GM23338 (cell line): ENCODE data around the gene LURAP1L.

Source experiments
- CREB1 ChIP-seq: fragments of 250-450 bp; sonication (Bioruptor Pico); IDR thresholded peaks from 2 replicates; pipeline ENCODE4 v1.5.0; 2020; ENCODE audit warnings: low read depth, mild to moderate bottlenecking, moderate library complexity
- ZNF114 ChIP-seq: fragments of 250-450 bp; sonication (Bioruptor Pico); IDR thresholded peaks from 2 replicates; pipeline ENCODE4 v1.5.0; 2020; ENCODE audit warnings: mild to moderate bottlenecking, moderate library complexity
- TF ChIP-seq, protein P1 (sequence below), 2 experiments: fragments of 200-600 bp in 1 of 2; sonication (generic) in 1 of 2; conservative IDR thresholded peaks; 2 replicates each; pipeline versions ENCODE4 v1.5.1 to v1.6.1; 2016 to 2017; ENCODE audit warnings: antibody characterized with exemption in 2 of 2, low read depth in 2 of 2, mild to moderate bottlenecking in 2 of 2, moderate library complexity in 1 of 2
- TF ChIP-seq, protein P2 (sequence below): IDR thresholded peaks from one replicate; pipeline ENCODE4 v1.6.1; 2018; ENCODE audit warnings: antibody characterized with exemption; ENCODE audit not compliant: unreplicated experiment
- TF ChIP-seq, protein P3 (sequence below): IDR thresholded peaks from 2 replicates; pipeline ENCODE4 v1.6.1; 2016; ENCODE audit warnings: antibody characterized with exemption

DNA sequence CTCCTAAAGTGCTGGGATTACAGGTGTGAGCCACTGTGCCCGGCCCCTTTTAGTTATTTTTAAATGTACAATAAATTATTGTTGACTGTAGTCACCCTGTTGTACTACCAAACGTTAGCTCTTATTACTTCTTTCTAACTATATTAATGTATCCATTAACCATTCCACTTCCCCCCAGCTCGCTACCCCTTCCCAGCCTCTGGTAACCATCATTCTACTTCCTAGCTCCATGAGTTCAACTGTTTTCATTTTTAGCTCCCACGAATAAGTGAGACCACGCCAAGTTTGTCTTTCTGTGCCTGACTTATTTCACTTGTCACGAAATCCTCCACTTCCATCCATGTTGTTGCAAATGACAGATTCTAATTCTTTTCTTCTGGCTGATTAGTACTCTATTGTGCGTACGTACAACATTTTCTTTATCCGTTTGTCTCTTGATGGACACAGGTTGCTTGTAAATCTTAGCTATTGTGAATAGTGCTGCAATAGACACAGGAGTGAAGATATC lies 6.5 kb downstream of the LURAP1L start:
- TF ChIP-seq, protein P1, sequence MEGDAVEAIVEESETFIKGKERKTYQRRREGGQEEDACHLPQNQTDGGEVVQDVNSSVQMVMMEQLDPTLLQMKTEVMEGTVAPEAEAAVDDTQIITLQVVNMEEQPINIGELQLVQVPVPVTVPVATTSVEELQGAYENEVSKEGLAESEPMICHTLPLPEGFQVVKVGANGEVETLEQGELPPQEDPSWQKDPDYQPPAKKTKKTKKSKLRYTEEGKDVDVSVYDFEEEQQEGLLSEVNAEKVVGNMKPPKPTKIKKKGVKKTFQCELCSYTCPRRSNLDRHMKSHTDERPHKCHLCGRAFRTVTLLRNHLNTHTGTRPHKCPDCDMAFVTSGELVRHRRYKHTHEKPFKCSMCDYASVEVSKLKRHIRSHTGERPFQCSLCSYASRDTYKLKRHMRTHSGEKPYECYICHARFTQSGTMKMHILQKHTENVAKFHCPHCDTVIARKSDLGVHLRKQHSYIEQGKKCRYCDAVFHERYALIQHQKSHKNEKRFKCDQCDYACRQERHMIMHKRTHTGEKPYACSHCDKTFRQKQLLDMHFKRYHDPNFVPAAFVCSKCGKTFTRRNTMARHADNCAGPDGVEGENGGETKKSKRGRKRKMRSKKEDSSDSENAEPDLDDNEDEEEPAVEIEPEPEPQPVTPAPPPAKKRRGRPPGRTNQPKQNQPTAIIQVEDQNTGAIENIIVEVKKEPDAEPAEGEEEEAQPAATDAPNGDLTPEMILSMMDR (conservative IDR thresholded peaks at IDR 0.05; ENCODE audit: low read depth in 2 of 2) = no peak
- TF ChIP-seq, protein P2, sequence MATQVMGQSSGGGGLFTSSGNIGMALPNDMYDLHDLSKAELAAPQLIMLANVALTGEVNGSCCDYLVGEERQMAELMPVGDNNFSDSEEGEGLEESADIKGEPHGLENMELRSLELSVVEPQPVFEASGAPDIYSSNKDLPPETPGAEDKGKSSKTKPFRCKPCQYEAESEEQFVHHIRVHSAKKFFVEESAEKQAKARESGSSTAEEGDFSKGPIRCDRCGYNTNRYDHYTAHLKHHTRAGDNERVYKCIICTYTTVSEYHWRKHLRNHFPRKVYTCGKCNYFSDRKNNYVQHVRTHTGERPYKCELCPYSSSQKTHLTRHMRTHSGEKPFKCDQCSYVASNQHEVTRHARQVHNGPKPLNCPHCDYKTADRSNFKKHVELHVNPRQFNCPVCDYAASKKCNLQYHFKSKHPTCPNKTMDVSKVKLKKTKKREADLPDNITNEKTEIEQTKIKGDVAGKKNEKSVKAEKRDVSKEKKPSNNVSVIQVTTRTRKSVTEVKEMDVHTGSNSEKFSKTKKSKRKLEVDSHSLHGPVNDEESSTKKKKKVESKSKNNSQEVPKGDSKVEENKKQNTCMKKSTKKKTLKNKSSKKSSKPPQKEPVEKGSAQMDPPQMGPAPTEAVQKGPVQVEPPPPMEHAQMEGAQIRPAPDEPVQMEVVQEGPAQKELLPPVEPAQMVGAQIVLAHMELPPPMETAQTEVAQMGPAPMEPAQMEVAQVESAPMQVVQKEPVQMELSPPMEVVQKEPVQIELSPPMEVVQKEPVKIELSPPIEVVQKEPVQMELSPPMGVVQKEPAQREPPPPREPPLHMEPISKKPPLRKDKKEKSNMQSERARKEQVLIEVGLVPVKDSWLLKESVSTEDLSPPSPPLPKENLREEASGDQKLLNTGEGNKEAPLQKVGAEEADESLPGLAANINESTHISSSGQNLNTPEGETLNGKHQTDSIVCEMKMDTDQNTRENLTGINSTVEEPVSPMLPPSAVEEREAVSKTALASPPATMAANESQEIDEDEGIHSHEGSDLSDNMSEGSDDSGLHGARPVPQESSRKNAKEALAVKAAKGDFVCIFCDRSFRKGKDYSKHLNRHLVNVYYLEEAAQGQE = no peak
- TF ChIP-seq CREB1 = no peak
- TF ChIP-seq, protein P3, sequence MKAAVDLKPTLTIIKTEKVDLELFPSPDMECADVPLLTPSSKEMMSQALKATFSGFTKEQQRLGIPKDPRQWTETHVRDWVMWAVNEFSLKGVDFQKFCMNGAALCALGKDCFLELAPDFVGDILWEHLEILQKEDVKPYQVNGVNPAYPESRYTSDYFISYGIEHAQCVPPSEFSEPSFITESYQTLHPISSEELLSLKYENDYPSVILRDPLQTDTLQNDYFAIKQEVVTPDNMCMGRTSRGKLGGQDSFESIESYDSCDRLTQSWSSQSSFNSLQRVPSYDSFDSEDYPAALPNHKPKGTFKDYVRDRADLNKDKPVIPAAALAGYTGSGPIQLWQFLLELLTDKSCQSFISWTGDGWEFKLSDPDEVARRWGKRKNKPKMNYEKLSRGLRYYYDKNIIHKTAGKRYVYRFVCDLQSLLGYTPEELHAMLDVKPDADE = no peak
- TF ChIP-seq ZNF114 (CRISPR knock-in tag) = no peak
